ENCODE measurements around the gene PLEKHG3.
"Not testable (repeated sequence)": the region's sequence is repeated elsewhere in the genome, so short reads cannot be mapped to it uniquely, and the experiment has no call there.

The PLEKHG3 gene

GRCh38 chr14:64704143-64704742 is at the start of gene PLEKHG3:
Gene PLEKHG3, plus strand, starts transcription at chr14:64704424. Its CDS starts 23,208 bp downstream, at chr14:64727632.
- peak in 1 of 2 experiments; percentile 8 for DNase-seq

GRCh38 chr14:64654901-64655300 is 49.3 kb upstream of the PLEKHG3 start:
- DNase-seq = no peak

- DNase-seq = no peak
Measured at GRCh38 chr14:64656986-64657385, 47.2 kb upstream of the PLEKHG3 start.

DNA sequence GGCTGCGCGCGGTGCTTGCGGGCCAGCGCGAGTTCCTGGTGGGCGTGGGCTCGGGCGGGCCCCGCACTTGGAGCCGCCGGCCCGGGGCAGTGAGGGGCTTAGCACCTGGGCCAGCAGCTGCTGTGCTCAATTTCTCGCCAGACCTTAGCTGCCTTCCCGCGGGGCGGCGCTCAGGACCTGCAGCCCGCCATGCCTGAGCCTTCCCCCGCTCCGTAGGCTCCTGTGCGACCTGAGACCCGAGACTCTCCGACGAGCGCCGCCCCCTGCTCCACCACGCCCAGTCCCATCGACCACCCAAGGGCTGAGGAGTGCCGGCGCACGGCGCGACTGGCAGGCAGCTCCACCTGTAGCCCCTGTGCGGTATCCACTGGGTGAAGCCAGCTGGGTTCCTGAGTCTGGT is 46.0 kb upstream of the PLEKHG3 start:
- DNase-seq = no peak

DNA sequence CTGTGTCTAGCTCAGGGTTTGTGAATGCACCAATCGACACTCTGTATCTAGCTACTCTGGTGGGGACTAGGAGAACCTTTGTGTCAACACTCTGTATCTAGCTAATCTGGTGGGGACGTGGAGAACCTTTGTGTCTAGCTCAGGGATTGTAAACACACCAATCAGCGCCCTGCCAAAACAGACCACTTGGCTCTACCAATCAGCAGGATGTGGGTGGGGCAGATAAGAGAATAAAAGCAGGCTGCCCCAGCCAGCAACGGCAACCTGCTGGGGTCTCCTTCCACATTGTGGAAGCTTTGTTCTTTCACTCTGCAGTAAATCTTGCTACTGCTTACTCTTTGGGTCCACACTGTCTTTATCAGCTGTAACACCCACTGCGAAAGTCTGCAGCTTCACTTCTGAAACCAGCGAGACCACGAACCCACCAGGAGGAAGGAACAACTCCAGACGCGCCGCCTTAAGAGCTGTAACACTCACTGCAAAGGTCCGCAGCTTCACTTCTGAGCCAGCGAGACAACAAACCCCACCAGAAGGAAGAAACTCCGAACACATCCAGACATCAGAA is 45.4 kb upstream of the PLEKHG3 start:
- not testable (repeated sequence) for DNase-seq

- DNase-seq = no peak
Measured at GRCh38 chr14:64659366-64659765, 44.9 kb upstream of the PLEKHG3 start.

GRCh38 chr14:64663174-64663573 is 41.0 kb upstream of the PLEKHG3 start:
- no peak for DNase-seq

DNA sequence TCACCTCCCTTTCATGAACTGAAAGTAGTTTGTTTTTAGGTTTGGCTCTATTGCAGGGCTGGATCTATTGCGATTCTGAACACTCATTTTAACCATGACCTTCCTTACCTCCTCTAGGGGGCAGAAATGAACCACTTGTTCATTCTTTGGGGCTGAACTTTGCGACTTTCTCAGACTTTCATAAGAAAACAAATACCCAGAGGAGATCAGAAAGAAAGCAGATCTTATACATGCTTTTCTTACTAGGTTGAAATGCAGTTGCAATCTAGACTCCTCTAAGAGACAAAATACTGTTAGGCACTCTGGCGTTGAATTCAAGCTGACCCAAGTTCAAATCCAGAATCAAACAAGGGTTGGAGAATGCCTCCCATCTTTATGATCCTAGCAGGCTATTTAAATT is 32.6 kb upstream of the PLEKHG3 start:
- no peak for DNase-seq

GRCh38 chr14:64673316-64673715 is 30.9 kb upstream of the PLEKHG3 start:
- DNase-seq = no peak

- DNase-seq = peak in 1 of 2 experiments; percentile 5
Measured at GRCh38 chr14:64673748-64674147, 30.5 kb upstream of the PLEKHG3 start.

GRCh38 chr14:64674829-64675228 is 29.4 kb upstream of the PLEKHG3 start:
- DNase-seq = no peak

DNA sequence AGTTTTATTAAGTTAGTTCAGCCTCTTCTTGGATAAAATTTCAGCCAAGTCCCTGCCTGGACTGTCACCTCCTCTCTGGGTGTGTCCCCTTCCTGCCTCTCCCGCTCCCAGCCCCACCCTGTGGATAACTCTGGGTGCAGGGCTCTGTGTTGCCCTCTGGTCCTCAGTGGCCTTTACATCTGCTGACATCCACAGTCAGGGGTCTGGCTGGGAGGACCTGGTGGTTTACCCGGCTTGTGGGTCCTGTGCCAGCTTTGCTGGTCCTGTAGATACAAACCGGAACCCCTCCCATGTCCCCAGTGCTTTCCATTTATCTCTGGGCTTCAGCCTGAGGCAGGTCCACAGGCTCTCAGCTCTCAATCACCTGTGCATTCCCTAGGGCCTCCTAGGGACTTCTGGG is 28.9 kb upstream of the PLEKHG3 start:
- no peak for DNase-seq

GRCh38 chr14:64676410-64677008 is 27.7 kb upstream of the PLEKHG3 start:
- DNase-seq = no peak

GRCh38 chr14:64680013-64680713 is 24.1 kb upstream of the PLEKHG3 start:
- DNase-seq = no peak

DNA sequence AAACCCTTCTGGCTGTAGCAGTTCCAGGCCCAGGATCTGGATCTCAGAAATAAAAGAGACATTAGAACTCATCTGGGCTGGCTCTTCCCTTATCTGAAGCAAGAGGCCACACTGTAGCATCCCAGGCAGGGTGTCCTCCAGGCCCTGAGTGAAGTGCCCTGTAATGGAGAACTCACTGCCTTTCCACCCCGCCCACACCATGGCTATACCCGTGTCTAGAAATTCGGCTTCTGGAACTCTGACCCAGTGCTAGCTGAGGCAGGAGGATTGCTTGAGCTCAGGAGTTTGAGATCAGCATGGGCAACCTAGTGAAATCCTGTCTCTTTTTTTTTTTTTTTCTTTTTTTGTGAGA is 23.5 kb upstream of the PLEKHG3 start:
- DNase-seq = no peak

GRCh38 chr14:64681796-64682710 is 22.2 kb upstream of the PLEKHG3 start:
- no peak for DNase-seq

GRCh38 chr14:64682843-64683242 is 21.4 kb upstream of the PLEKHG3 start:
- DNase-seq = no peak

- no peak for DNase-seq
Measured at GRCh38 chr14:64683264-64683663, 21.0 kb upstream of the PLEKHG3 start.

- DNase-seq = no peak
Measured at GRCh38 chr14:64684091-64684490, 20.1 kb upstream of the PLEKHG3 start.

- no peak for DNase-seq
Measured at GRCh38 chr14:64685371-64686281, 18.6 kb upstream of the PLEKHG3 start.

DNA sequence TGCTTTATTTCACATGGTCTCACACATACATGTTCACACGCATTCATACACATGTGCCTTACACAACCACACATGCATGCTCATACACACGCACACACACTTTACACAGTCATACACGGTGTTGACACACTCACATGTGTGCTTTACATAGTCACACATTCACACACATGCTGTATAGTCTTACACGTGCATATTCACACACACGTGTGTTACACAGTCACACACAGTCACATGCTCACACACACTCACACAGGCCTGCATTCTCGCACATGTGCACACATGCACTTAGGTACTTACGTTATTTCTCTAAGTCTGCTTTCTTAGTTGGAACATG is 18.0 kb upstream of the PLEKHG3 start:
- DNase-seq = no peak

DNA sequence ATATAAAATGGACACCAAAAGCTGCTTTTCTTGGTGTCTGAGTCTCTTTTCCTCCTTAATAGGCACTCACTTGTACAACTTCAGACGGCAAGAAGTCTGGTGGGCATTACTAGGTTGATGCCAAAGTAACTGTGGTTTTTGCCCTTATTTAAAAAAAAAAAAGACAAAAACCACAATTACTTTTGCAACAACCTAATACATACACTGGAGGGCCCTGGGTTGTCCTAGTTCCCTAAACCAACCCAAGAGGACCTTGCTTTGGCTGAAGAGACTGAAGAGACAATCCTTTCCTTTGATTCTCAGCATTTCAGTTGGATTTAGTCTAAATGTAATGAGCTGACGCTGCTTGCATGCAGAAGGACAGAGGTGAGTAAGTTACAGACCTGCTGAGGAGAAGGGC is 16.2 kb upstream of the PLEKHG3 start:
- no peak for DNase-seq

Data from stimulated activated CD4-positive, alpha-beta T cell treated with anti-CD3 and anti-CD28 coated beads, Interleukin-4, amount 100 ng/mL, for 4 hours (primary cell).